Nephron progenitor cell (in vitro differentiated cells): ENCODE results near the gene ZNF91.
"Not testable (repeated sequence)": the region's sequence is repeated elsewhere in the genome, so short reads cannot be mapped to it uniquely, and the experiment has no call there.

Source experiments
- DNase-seq: peaks from one replicate; pipeline ENCODE4 v3.0.0; 2021
- H3K27ac Mint-ChIP-seq: 2 replicates; pipeline ENCODE4 v1.8.0; 2021; ENCODE audit warnings: mild to moderate bottlenecking, moderate library complexity, mixed read lengths
- H3K27me3 Mint-ChIP-seq: 2 replicates; pipeline ENCODE4 v1.8.0; 2021; ENCODE audit warnings: mild to moderate bottlenecking, low read depth, mixed read lengths; ENCODE audit not compliant: poor library complexity
- H3K36me3 Mint-ChIP-seq: 2 replicates; pipeline ENCODE4 v1.8.0; 2021; ENCODE audit warnings: low read depth, mixed read lengths
- H3K4me1 Mint-ChIP-seq: 2 replicates; pipeline ENCODE4 v1.8.0; 2021; ENCODE audit warnings: mixed read lengths
- H3K4me3 Mint-ChIP-seq: 2 replicates; pipeline ENCODE4 v1.8.0; 2021; ENCODE audit warnings: mild to moderate bottlenecking, moderate library complexity, mixed read lengths
- H3K9me3 Mint-ChIP-seq: 2 replicates; pipeline ENCODE4 v1.8.0; 2021; ENCODE audit warnings: mild to moderate bottlenecking, moderate library complexity, mixed read lengths
- TF ChIP-seq, protein P1 (sequence below): fragments of 200-600 bp; sonication (generic); IDR thresholded peaks from 2 replicates; pipeline ENCODE4 v1.5.0; 2021; ENCODE audit warnings: antibody characterized with exemption

ZNF91 gene

DNA sequence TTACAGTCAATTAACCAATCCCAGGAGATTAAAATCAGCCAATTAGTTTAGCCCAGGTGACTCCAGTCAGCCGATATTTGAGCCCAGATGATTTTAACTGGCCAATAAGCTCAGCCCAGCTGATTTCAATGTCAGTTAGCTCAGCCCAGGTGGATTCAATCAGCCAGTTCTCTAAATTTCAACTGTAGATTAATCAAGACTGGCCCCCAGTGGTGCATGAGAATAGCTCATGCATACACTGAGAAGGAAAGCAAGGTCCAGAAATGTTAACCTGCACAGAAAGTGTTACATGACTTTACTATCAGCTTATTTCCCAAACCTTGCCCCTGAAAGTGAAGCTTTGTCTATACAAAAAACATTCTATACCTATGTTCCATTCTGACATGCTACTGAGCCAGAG lies 89.7 kb downstream of the ZNF91 start:
- TF ChIP-seq, protein P1, sequence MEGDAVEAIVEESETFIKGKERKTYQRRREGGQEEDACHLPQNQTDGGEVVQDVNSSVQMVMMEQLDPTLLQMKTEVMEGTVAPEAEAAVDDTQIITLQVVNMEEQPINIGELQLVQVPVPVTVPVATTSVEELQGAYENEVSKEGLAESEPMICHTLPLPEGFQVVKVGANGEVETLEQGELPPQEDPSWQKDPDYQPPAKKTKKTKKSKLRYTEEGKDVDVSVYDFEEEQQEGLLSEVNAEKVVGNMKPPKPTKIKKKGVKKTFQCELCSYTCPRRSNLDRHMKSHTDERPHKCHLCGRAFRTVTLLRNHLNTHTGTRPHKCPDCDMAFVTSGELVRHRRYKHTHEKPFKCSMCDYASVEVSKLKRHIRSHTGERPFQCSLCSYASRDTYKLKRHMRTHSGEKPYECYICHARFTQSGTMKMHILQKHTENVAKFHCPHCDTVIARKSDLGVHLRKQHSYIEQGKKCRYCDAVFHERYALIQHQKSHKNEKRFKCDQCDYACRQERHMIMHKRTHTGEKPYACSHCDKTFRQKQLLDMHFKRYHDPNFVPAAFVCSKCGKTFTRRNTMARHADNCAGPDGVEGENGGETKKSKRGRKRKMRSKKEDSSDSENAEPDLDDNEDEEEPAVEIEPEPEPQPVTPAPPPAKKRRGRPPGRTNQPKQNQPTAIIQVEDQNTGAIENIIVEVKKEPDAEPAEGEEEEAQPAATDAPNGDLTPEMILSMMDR = no peak
- Mint-ChIP-seq H3K36me3 (peaks cover 22% of the 10 kb centered on the region), H3K27ac (no peak overlapping the region), H3K9me3 (peaks cover 68% of the 10 kb centered on the region), H3K4me3 (no peak overlapping the region), H3K27me3 (no peaks in the 10 kb centered on the region), H3K4me1 (no peaks in the 10 kb centered on the region)
- no peak for DNase-seq

DNA sequence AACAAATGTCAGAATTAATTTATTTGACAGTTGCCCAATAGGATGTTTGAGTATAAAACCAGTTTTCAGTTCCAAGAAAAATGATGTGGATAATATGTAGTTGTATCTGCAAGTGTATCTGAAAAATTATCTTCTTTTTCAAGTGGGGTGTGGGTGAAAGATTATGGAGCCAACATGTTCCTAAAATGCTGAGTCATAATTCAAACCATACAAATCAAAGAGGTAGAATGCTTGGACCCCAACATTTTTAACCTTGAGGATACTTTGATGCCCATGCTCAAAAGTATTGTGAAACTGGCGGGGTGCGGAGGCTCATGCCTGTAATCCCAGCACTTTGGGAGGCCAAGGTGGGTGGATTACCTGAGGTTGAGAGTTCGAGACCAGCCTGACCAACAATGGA lies 91.0 kb downstream of the ZNF91 start:
- H3K27ac Mint-ChIP-seq = no peak overlapping the region

DNA sequence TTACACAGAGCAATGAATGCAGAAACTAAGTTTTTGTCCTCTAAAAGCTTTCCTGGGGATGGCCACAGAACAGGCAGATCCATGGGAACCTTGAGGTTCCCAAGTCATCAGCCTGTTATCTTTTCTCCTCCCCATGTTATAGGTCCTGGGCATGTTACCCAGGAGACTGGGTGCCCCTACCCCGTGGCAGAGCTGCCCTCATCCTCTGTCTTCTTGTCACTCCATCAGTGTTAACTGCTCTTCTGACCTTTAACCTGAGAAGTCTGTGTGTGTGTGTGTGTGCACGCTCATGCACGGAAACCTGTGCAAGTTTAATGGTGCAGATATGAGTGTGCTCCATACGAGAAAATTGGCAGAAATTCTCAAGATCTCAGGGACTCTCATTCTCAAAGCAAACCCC lies 101.1 kb downstream of the ZNF91 start:
- DNase-seq = no peak
- TF ChIP-seq, protein P1 = no peak
- H3K27ac Mint-ChIP-seq = no peak overlapping the region
- peaks cover 78% of the 10 kb centered on the region for H3K9me3 Mint-ChIP-seq
- no peaks in the 10 kb centered on the region for H3K27me3 Mint-ChIP-seq
- no peaks in the 10 kb centered on the region for H3K36me3 Mint-ChIP-seq
- no peaks in the 10 kb centered on the region for H3K4me1 Mint-ChIP-seq
- H3K4me3 Mint-ChIP-seq = no peak overlapping the region

More for the DNA sequence above, 91.0 kb downstream of the ZNF91 start:
- Mint-ChIP-seq H3K36me3 (peaks cover 22% of the 10 kb centered on the region), H3K4me1 (no peaks in the 10 kb centered on the region), H3K9me3 (peaks cover 74% of the 10 kb centered on the region), H3K4me3 (no peak overlapping the region), H3K27me3 (peaks cover 3% of the 10 kb centered on the region)
- TF ChIP-seq, protein P1 = no peak
- DNase-seq = no peak

GRCh38 chr19:23289966-23290365 lies 105.3 kb downstream of the ZNF91 start:
- H3K4me1 Mint-ChIP-seq, H3K27me3 Mint-ChIP-seq, DNase-seq, H3K27ac Mint-ChIP-seq, H3K36me3 Mint-ChIP-seq, H3K4me3 Mint-ChIP-seq: not testable (repeated sequence)
- peaks cover 77% of the 10 kb centered on the region for H3K9me3 Mint-ChIP-seq
